GM19023 (cell line): ENCODE results near the gene SGSM2.

ENCODE experiments used
- ATAC-seq: cut with Tn5 transposase; IDR thresholded peaks from one replicate; pipeline ENCODE4 v1.9.1; 2021; ENCODE audit warnings: mild to moderate bottlenecking, moderate library complexity; ENCODE audit not compliant: unreplicated experiment

Gene SGSM2

GRCh38 chr17:2384439-2385127 is 47.3 kb downstream of the SGSM2 start:
- no peak for ATAC-seq

- no peak for ATAC-seq
Observed at GRCh38 chr17:2385240-2386210, 48.2 kb downstream of the SGSM2 start.

- no peak for ATAC-seq
Observed at GRCh38 chr17:2386400-2387085, 49.2 kb downstream of the SGSM2 start.

DNA sequence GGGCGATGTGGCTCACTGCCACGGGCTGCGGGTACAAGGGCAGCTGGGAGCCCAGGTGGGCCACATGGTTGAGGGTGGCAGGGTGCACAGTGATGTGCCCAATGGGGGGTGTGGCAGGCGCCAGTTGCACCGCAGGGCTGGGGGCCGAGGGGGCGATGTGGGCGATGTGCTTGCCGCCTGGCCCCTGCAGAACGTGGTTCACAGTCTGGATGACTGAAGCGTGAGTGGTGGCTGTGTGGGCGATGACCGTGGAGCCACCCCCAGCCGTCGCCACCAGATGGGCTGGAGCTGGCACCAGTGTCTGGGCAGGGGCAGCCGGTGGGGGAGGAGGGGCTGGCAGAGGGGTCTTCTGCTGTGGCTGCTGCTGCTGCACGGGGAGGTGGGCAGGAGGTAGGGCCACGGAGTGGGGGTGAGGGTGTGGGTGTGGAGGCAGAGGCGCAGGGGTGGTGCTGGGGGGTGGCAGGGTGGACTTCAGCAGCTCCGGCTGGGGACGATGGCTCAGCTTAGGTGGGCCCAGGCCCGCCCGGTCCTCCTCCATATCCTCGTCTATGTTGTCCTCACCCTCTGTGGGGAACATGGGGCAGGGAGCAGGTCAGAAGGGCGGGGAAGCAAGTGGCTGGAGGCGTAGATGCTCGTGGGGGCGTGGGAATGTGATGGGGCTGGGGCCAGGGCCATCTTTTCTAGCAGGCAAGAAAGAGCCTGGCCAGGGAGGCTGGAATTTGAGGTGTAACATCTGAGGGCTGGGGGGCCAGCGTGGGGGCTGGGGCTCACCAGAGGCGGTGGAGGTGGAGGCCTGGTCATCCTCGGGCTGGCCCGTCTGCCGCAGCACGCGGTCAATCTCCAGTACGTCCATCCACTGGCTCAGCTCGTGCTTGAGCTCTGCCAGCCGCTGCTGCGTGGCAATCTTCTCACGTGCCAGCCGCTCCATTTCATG is 50.1 kb downstream of the SGSM2 start:
- ATAC-seq: no peak

- no peak for ATAC-seq
Observed at GRCh38 chr17:2388020-2388682, 50.9 kb downstream of the SGSM2 start.

- no peak for ATAC-seq
Observed at GRCh38 chr17:2388683-2389055, 51.4 kb downstream of the SGSM2 start.

- no peak for ATAC-seq
Observed at GRCh38 chr17:2390199-2390836, 53.0 kb downstream of the SGSM2 start.

DNA sequence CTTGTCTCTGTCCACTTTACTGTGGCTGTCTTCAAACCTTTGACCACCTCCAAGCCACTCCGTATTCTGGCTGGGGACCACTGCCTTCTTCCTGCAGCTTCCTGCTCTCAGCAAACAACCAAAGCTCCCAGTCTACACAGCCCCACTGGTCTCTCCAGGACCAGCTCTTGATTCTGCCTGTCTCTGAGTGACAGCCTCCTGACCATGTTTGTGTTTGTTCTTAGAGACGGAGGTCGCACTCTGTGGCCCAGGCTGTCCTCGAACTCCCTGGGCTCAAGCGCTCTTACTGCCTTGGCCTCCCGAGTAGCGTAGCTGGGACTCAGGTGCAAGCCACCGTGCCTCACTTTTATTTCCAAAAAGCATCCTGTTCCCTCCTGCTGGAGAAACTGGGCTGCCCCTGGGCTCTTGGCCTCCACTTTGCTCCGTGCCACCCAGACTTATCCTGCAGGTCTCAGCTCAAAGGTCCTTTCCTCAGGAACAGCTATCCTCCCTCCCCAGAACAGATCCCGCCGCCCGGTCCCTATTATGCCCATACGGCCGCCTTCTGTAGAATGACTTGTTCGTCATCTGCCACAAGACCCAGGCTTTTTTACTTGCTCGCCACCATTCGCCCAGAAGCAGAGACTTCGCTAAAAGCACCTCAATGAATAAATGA is 54.4 kb downstream of the SGSM2 start:
- ATAC-seq: no peak

- ATAC-seq: peak; percentile 46
Observed at GRCh38 chr17:2392252-2393173, 55.2 kb downstream of the SGSM2 start.

DNA sequence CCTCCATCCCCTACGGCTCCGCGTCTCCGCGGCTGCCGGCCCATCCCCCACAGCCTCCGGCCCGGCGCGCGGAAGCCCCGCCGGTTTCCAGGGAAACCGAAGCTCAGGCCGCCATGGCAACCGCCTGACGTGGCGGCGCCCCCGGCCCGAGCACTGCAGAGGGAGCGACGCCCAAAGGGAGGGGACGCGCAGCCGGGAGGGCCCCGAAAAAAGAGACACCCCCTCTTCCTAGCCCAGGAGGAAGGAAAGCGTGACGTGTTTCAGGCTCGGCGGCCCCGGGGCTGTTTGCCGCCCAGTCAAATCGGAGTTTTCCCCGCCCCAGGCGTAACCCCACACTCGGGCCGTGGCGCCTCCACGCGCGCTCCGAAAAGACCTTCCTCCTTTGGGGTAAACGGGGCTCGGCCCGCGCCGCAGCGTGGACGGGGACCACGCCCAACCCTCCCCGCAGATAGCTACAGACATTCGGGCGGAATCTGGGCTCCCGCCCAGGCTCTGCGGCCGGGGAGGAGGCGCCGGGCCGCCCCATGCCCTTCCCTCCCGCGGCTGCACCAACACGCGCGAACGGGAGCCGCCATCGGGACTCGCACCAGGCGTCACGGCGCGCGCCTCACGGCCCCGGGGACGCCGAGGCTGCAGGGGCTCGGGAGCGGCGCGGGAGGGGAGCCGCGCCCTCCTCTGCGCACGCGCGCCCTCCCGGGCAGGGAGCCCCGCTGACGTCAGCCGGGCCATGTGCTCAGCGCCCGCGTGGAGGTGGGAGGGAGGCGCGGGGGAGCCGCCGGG is 56.1 kb downstream of the SGSM2 start:
- ATAC-seq: peak; percentile 36

DNA sequence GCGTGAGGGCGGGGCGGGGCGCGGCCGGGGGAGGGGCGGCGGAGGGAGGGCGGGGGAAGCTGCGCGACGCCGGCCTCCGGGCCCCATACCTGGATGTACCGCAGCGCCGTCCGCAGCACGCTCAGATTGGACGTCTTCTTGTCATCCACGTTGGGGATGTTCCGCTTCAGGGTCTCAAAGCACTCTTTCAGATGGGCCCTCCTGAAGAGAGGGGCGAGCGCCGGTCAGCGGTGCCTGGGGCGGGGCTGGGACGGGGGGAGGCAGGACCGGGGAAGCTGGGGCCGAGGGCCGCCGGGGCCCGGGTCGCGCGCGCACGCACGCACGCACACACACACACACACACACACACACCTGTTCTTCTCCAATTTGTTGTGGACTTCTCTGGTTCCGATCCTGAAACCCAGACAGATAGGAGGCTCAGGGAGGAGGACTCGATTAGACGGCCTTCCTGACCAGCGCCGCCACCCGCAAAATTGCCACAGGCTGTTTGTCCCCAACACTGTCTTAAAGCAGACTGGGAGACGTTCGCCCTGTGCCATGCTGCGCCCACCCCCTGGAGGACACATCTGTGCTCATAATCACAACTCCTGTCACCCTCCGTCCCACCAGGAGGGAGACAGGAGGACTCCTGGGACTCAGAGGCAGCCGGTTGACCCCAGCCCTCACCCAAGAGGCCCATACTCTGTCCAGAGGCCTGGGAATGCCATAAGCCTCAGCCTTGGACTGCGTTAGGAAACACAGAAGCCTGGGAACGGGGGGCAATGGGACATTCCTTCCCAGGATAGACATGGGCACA is 56.9 kb downstream of the SGSM2 start:
- no peak for ATAC-seq

GRCh38 chr17:2394775-2395201 is 57.5 kb downstream of the SGSM2 start:
- no peak for ATAC-seq

- no peak for ATAC-seq
Observed at GRCh38 chr17:2395258-2396181, 58.2 kb downstream of the SGSM2 start.

GRCh38 chr17:2396192-2396567 is 58.9 kb downstream of the SGSM2 start:
- ATAC-seq: no peak

GRCh38 chr17:2396568-2397246 is 59.4 kb downstream of the SGSM2 start:
- no peak for ATAC-seq
